Measurements from ENCODE around the gene PRKCE. TPM values are rescaled to one million over a fixed set of nuclear protein-coding genes. Genes with fewer than 3 reads are reported as not detected.

The PRKCE gene
- total and polyA plus RNA-seq, 2 of the 8 experiments (the other 6 are each of a cell fraction or from before 2014, with no cell fraction given) = 0.54 to 2.1 TPM

DNA sequence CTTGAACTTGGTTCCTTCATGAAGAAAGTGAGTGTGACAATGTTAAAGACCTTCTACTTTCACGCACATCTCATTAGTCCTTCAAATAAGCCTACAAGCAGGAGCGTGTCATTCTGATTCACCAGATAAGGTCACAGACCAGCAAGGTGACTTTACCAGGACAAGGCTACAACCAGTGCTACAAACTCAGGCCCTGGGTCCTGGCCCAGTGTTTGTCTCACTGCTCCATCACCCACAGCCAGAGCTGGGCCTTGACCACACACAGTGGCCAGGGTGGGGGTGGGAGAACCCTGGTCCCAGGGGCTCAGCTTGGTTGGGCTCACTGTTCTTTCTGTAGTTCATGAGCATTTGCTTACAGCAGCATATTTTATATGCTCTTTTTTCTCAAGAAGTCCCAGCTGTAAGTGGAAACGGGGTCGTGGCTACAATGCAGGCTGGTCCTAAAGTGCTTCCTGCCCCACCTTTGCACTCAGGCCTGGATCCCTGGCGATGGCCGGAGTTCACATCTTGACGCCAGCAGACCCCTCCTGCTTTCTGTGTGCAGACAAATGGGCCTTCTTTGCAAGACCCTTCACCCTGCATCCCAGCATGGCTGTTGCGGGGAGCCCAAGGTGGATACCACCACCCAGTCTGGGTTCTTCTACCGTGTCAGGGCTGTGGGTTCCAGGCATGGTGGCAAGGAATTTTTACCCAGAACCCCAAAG is 492.1 kb downstream of the PRKCE start:
- H3K27me3 ChIP-seq (replicated peaks in 1 of 4; ENCODE audit: control insufficient read depth in 3 of 4, extremely low read depth in 1 of 4, insufficient read depth in 3 of 4, low read length in 3 of 4) = no peaks in the 10 kb centered on the region
- DNase-seq (ENCODE audit: low read depth in 1 of 2, low spot score in 2 of 2) = no peak
- FAIRE-seq = no peak
- H3K56ac ChIP-seq (replicated peaks; ENCODE audit: insufficient read length, low read depth, low read length) = no peak overlapping the region
- ChIA-PET CTCF (ENCODE audit: partially characterized antibody) (interaction anchor here (0.7 to 1.4 kb wide), 4 partner anchors 11 to 223 kb away, joined by 3 to 4 read pairs (median 4); no protein-coding TSS in a partner anchor), POLR2A (ENCODE audit: partially characterized antibody) (interaction anchor here (0.8 kb wide), 1 partner anchor 85 kb away, joined by 3 read pairs; no protein-coding TSS in a partner anchor)
- H3K9me3 ChIP-seq (ENCODE audit: insufficient read depth in 2 of 2, low read depth in 1 of 2, low read length in 1 of 2) = no peaks in the 10 kb centered on the region
- H2BK12ac ChIP-seq (ENCODE audit: low read depth, low read length) = no peak overlapping the region
- H3K23me2 ChIP-seq (ENCODE audit: low read depth, low read length) = no peaks in the 10 kb centered on the region
- H3K9ac ChIP-seq (replicated peaks in 1 of 4; ENCODE audit: extremely low read depth in 1 of 4, low read depth in 3 of 4, low read length in 3 of 4) = no peak overlapping the region
- no peak overlapping the region for H4K5ac ChIP-seq (ENCODE audit: insufficient read length, low read depth, low read length)
- no peaks in the 10 kb centered on the region for H3K79me2 ChIP-seq (ENCODE audit: control insufficient read depth in 1 of 2, insufficient read depth in 2 of 2, low read length in 2 of 2)
- H3K79me1 ChIP-seq (ENCODE audit: low read depth, low read length) = no peaks in the 10 kb centered on the region
- H4K20me1 ChIP-seq (replicated peaks in 1 of 2; ENCODE audit: control insufficient read depth in 1 of 2, insufficient read depth in 2 of 2, low read length in 2 of 2) = no peaks in the 10 kb centered on the region
- H2AFZ ChIP-seq (ENCODE audit: low read length) = no peak overlapping the region
- H2BK15ac ChIP-seq (ENCODE audit: low read length) = no peak overlapping the region
- peaks cover 0 to 7% (median 6%) of the 10 kb centered on the region in 4 experiments; a peak in 3 of 7 replicates for H3K4me1 ChIP-seq (replicated peaks in 1 of 4; ENCODE audit: control insufficient read depth in 3 of 4, insufficient read depth in 4 of 4, low read length in 3 of 4)
- H3K18ac ChIP-seq (ENCODE audit: extremely low read depth, low read length) = no peak overlapping the region
- H2BK120ac ChIP-seq (replicated peaks; ENCODE audit: low read depth, low read length) = no peak overlapping the region
- H3K27ac ChIP-seq (ENCODE audit: low read depth, low read length) = no peak overlapping the region
- no peak overlapping the region for H3K14ac ChIP-seq (ENCODE audit: insufficient read length)
- no peak overlapping the region for H4K8ac ChIP-seq (ENCODE audit: extremely low read depth, insufficient read depth, low read length)
- H3K23ac ChIP-seq (ENCODE audit: insufficient read length) = no peak overlapping the region
- H2BK20ac ChIP-seq (ENCODE audit: low read length) = no peak overlapping the region
- H4K91ac ChIP-seq (replicated peaks; ENCODE audit: insufficient read length, low read length) = no peak overlapping the region
- H3K4ac ChIP-seq (replicated peaks; ENCODE audit: insufficient read length, low read depth, low read length) = no peak overlapping the region
- no peaks in the 10 kb centered on the region for H3K36me3 ChIP-seq (ENCODE audit: control insufficient read depth in 2 of 4, insufficient read depth in 4 of 4, low read length in 3 of 4)
- no peak overlapping the region for H2BK5ac ChIP-seq (ENCODE audit: low read depth, low read length)
- no peak overlapping the region for H3K4me3 ChIP-seq (ENCODE audit: extremely low read depth in 1 of 4, insufficient read depth in 2 of 4, low read depth in 3 of 4, low read length in 4 of 4)
- WGBS, 2 experiments (ENCODE audit: extremely low coverage in 1 of 2, insufficient coverage in 1 of 2, insufficient read length in 1 of 2, insufficient replicate concordance in 2 of 2, low coverage in 1 of 2, low lambda C conversion rate in 2 of 2, missing lambda C conversion rate in 1 of 2) = 89% methylated on average over 9 of the region's 9 CpGs; no CpG with 5 or more reads in 1 of the 2 experiments
- H2AK5ac ChIP-seq (ENCODE audit: low read depth, low read length) = no peak overlapping the region
- no peak overlapping the region for H3K4me2 ChIP-seq (ENCODE audit: insufficient read depth in 1 of 2, low read depth in 2 of 2, low read length in 2 of 2)
- TF ChIP-seq SIN3A (conservative IDR thresholded peaks at IDR 0.05 in 1 of 2, IDR thresholded peaks at IDR 0.05 in 1 of 2; ENCODE audit: low read depth in 1 of 2, low read length in 2 of 2) (no peak), RNF2 (IDR thresholded peaks at IDR 0.05; ENCODE audit: borderline replicate concordance, low read depth, low read length, missing control alignments, poor library complexity, severe bottlenecking) (no peak)
